HEK293 (cell line): ENCODE data around the gene TNFRSF1A.

Experiments
- CTCF ChIA-PET: fragments of 350-600 bp; formaldehyde crosslinking; extraction: SDS; loops from one replicate; lab custom pipeline; 2021; ENCODE audit warnings: antibody characterized with exemption; lab: Yijun Ruan, JAX
- POLR2A ChIA-PET: fragments of 300-600 bp; formaldehyde crosslinking; extraction: SDS; loops from one replicate; lab custom pipeline; 2020; ENCODE audit warnings: antibody characterized with exemption, inconsistent platforms; lab: Yijun Ruan, JAX
- H3K27ac ChIP-seq: fragments of 200-500 bp; sonication (Bioruptor generic); 2 replicates; pipeline ENCODE4 v1.5.1; 2014; ENCODE audit warnings: low read depth, low read length, control low read depth, inconsistent platforms; ENCODE audit errors: extremely low read depth
- H3K36me3 ChIP-seq, 2 experiments: fragments of 200-500 bp in 1 of 2; sonication (Bioruptor generic) in 1 of 2; 1 replicate in 1 of 2; 2 replicates in 1 of 2; pipeline ENCODE4 v1.5.1; 2014 to 2017; ENCODE audit warnings: inconsistent platforms in 2 of 2, low read length in 2 of 2; ENCODE audit not compliant: control insufficient read depth in 2 of 2, insufficient read depth in 1 of 2
- H3K4me1 ChIP-seq: fragments of 200-500 bp; sonication (Bioruptor generic); 2 replicates; pipeline ENCODE4 v1.5.1; 2014; ENCODE audit warnings: mild to moderate bottlenecking, low read length, inconsistent platforms; ENCODE audit not compliant: control insufficient read depth, insufficient read depth
- H3K4me3 ChIP-seq: 2 replicates; pipeline ENCODE4 v1.5.1; 2011; ENCODE audit warnings: low read depth, mild to moderate bottlenecking, control low read depth, low read length, moderate library complexity
- H3K9me3 ChIP-seq: fragments of 200-500 bp; sonication (Bioruptor generic); 2 replicates; pipeline ENCODE4 v1.5.1; 2014; ENCODE audit warnings: low read depth, low read length, inconsistent platforms; ENCODE audit not compliant: control insufficient read depth, insufficient read depth
- BCL11A ChIP-seq: fragments of 450-650 bp; formaldehyde crosslinking; IDR thresholded peaks from 2 replicates; pipeline ENCODE4 v1.5.1; 2016; ENCODE audit warnings: low read depth, missing biosample characterization, missing genetic modification characterization
- HOXA7 ChIP-seq: sonication (generic); formaldehyde crosslinking; IDR thresholded peaks from 2 replicates; pipeline ENCODE4 v1.8.1; 2022; ENCODE audit warnings: missing genetic modification reagents, borderline replicate concordance
- MZF1 ChIP-seq: fragments of 450-650 bp; formaldehyde crosslinking; IDR thresholded peaks from 2 replicates; pipeline ENCODE4 v1.5.1; 2017; ENCODE audit warnings: missing biosample characterization, missing genetic modification characterization, borderline replicate concordance
- SCRT2 ChIP-seq: fragments of 450-650 bp; formaldehyde crosslinking; IDR thresholded peaks from 2 replicates; pipeline ENCODE4 v1.5.1; 2016; ENCODE audit warnings: missing biosample characterization, missing genetic modification characterization
- SP3 ChIP-seq: fragments of 450-650 bp; formaldehyde crosslinking; IDR thresholded peaks from 2 replicates; pipeline ENCODE4 v1.5.1; 2016; ENCODE audit warnings: missing biosample characterization, missing genetic modification characterization
- TRIM28 ChIP-seq: IDR thresholded peaks from 2 replicates; pipeline ENCODE4 v1.6.1; 2011; ENCODE audit warnings: low read length, control low read depth, borderline replicate concordance
- ZBTB17 ChIP-seq: fragments of 450-650 bp; formaldehyde crosslinking; IDR thresholded peaks from 2 replicates; pipeline ENCODE4 v1.5.1; 2016; ENCODE audit warnings: missing biosample characterization, missing genetic modification characterization
- ZFP41 ChIP-seq: fragments of 450-650 bp; formaldehyde crosslinking; IDR thresholded peaks from 2 replicates; pipeline ENCODE4 v1.5.1; 2016; ENCODE audit warnings: missing biosample characterization, missing genetic modification characterization, borderline replicate concordance
- ZNF133 ChIP-seq: fragments of 450-650 bp; formaldehyde crosslinking; IDR thresholded peaks from 2 replicates; pipeline ENCODE4 v1.5.1; 2016; ENCODE audit warnings: missing biosample characterization, missing genetic modification characterization
- ZNF23 ChIP-seq: fragments of 450-650 bp; formaldehyde crosslinking; IDR thresholded peaks from 2 replicates; pipeline ENCODE4 v1.5.1; 2016; ENCODE audit warnings: missing biosample characterization, missing genetic modification characterization, borderline replicate concordance
- ZSCAN23 ChIP-seq: fragments of 450-650 bp; formaldehyde crosslinking; IDR thresholded peaks from 2 replicates; pipeline ENCODE4 v1.5.1; 2016; ENCODE audit warnings: missing biosample characterization, missing genetic modification characterization
- TF ChIP-seq, protein P1 (sequence below): fragments of 450-650 bp; formaldehyde crosslinking; IDR thresholded peaks from 2 replicates; pipeline ENCODE4 v1.5.1; 2016; ENCODE audit warnings: missing biosample characterization, missing genetic modification characterization, borderline replicate concordance
- TF ChIP-seq, protein P2 (sequence below): fragments of 450-650 bp; formaldehyde crosslinking; IDR thresholded peaks from 2 replicates; pipeline ENCODE4 v1.5.1; 2016; ENCODE audit warnings: missing biosample characterization, missing genetic modification characterization
- TF ChIP-seq, protein P3 (sequence below): fragments of 450-650 bp; IDR thresholded peaks from 2 replicates; pipeline ENCODE4 v1.5.1; 2018; ENCODE audit warnings: missing biosample characterization, mild to moderate bottlenecking, missing genetic modification characterization
- TF ChIP-seq, protein P4 (sequence below): fragments of 450-650 bp; formaldehyde crosslinking; IDR thresholded peaks from 2 replicates; pipeline ENCODE4 v1.5.1; 2016; ENCODE audit warnings: missing biosample characterization, missing genetic modification characterization
- TF ChIP-seq, protein P5 (sequence below): fragments of 450-650 bp; formaldehyde crosslinking; IDR thresholded peaks from 2 replicates; pipeline ENCODE4 v1.5.1; 2016; ENCODE audit warnings: missing biosample characterization, missing genetic modification characterization

TNFRSF1A gene

DNA sequence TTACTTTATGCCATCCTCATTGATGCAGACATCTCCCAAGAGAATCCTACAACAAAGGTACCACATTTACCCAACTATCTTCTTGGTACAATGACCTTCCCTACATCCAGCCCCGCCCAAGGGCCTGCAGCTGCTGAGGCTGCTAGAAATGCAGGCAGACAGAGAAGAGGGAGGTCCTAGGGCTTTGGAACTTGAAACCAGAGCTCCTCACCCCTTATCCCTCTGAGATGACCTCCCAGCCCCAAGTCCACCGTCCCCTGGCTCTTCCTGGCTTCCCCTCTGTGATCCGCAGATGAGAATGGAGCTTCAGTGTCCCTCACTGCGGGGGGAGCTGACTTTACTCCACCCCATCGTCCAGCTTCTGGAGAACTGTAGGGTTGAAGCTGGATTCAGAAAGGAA, 1.6 kb upstream of the TNFRSF1A start (continued):
- TF ChIP-seq, protein P1, sequence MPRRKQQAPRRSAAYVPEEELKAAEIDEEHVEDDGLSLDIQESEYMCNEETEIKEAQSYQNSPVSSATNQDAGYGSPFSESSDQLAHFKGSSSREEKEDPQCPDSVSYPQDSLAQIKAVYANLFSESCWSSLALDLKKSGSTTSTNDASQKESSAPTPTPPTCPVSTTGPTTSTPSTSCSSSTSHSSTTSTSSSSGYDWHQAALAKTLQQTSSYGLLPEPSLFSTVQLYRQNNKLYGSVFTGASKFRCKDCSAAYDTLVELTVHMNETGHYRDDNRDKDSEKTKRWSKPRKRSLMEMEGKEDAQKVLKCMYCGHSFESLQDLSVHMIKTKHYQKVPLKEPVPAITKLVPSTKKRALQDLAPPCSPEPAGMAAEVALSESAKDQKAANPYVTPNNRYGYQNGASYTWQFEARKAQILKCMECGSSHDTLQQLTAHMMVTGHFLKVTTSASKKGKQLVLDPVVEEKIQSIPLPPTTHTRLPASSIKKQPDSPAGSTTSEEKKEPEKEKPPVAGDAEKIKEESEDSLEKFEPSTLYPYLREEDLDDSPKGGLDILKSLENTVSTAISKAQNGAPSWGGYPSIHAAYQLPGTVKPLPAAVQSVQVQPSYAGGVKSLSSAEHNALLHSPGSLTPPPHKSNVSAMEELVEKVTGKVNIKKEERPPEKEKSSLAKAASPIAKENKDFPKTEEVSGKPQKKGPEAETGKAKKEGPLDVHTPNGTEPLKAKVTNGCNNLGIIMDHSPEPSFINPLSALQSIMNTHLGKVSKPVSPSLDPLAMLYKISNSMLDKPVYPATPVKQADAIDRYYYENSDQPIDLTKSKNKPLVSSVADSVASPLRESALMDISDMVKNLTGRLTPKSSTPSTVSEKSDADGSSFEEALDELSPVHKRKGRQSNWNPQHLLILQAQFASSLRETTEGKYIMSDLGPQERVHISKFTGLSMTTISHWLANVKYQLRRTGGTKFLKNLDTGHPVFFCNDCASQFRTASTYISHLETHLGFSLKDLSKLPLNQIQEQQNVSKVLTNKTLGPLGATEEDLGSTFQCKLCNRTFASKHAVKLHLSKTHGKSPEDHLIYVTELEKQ: no peak
- TF ChIP-seq, protein P2, sequence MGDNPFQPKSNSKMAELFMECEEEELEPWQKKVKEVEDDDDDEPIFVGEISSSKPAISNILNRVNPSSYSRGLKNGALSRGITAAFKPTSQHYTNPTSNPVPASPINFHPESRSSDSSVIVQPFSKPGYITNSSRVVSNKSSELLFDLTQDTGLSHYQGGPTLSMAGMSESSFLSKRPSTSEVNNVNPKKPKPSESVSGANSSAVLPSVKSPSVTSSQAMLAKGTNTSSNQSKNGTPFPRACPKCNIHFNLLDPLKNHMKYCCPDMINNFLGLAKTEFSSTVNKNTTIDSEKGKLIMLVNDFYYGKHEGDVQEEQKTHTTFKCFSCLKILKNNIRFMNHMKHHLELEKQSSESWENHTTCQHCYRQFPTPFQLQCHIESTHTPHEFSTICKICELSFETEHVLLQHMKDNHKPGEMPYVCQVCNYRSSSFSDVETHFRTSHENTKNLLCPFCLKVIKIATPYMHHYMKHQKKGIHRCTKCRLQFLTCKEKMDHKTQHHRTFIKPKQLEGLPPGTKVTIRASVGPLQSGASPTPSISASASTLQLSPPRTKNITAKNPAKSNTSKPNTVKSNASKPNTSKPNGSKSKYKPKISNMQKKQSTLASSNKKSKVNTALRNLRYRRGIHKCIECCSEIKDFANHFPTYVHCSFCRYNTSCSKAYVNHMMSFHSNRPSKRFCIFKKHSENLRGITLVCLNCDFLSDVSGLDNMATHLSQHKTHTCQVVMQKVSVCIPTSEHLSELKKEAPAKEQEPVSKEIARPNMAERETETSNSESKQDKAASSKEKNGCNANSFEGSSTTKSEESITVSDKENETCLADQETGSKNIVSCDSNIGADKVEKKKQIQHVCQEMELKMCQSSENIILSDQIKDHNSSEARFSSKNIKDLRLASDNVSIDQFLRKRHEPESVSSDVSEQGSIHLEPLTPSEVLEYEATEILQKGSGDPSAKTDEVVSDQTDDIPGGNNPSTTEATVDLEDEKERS (tag by site-specific recombination): no peak
- no peak for TF ChIP-seq BCL11A (tag by site-specific recombination)

DNA sequence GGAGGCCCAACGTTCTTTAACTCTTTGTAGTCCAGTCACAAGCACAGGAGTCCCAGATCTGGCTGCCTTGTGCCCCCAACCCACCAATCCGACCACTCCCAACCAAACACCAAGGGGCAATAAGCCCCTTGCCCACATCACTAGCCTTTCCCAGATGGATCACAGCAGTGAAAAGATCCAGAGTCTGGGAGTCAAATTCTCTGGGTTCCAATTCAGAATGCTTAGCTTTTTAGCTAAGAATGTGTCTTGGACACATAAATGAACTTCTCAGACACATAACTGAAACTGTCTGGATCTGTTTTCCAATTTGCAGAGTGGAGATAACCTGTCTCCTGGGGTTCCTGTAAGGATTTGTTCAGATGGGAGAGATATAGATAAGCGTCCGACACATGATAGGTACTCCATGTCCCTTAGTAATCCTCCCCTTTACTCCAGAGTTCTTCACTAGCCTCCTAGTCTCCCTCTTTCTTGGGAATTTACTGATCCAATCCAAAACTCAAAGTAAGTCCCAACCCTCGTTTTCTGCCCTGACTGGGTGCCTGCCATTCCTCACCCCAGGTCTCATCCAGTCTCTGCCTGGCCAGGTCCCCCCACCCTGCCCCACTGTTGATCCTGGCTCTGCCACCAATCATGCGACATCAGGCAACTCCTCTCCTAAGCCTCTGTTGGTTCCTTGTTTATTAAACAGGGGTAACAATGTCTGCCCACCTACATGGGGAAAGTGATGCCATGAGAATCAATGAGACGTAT, 439 bp upstream of the TNFRSF1A start:
- peaks cover 0 to 6% of the 10 kb centered on the region in 2 experiments; a peak in 1 of 3 replicates for H3K36me3 ChIP-seq
- H3K27ac ChIP-seq: peak overlapping the region; percentile 84; the same call in 1 of the 2 replicates
- no peaks in the 10 kb centered on the region for H3K9me3 ChIP-seq
- peak overlapping the region; percentile 71 for H3K4me3 ChIP-seq
- H3K4me1 ChIP-seq: peaks cover 12% of the 10 kb centered on the region
- CTCF ChIA-PET: interaction anchor here (0.6 to 2.3 kb wide), 7 partner anchors 16 to 123 kb away, joined by 3 to 7 read pairs (median 4); no protein-coding TSS in a partner anchor
- POLR2A ChIA-PET: interaction anchor here (0.7 to 2.7 kb wide), 8 partner anchors 15 to 192 kb away, joined by 3 to 9 read pairs (median 4); partner anchors contain the start of genes GAPDH, MRPL51 and VAMP1
- 0 out of 2 replicates have a peak, but pooled peaks have one; percentile 47 for TF ChIP-seq ZSCAN23
- TF ChIP-seq ZNF23: no peak
- peak; percentile 72; the same call in 1 of the 2 replicates for TF ChIP-seq TRIM28
- TF ChIP-seq, protein P3, sequence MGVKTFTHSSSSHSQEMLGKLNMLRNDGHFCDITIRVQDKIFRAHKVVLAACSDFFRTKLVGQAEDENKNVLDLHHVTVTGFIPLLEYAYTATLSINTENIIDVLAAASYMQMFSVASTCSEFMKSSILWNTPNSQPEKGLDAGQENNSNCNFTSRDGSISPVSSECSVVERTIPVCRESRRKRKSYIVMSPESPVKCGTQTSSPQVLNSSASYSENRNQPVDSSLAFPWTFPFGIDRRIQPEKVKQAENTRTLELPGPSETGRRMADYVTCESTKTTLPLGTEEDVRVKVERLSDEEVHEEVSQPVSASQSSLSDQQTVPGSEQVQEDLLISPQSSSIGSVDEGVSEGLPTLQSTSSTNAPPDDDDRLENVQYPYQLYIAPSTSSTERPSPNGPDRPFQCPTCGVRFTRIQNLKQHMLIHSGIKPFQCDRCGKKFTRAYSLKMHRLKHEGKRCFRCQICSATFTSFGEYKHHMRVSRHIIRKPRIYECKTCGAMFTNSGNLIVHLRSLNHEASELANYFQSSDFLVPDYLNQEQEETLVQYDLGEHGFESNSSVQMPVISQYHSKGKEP (tag by site-specific recombination): peak; percentile 19; the same call in 1 of the 2 replicates
- TF ChIP-seq, protein P4, sequence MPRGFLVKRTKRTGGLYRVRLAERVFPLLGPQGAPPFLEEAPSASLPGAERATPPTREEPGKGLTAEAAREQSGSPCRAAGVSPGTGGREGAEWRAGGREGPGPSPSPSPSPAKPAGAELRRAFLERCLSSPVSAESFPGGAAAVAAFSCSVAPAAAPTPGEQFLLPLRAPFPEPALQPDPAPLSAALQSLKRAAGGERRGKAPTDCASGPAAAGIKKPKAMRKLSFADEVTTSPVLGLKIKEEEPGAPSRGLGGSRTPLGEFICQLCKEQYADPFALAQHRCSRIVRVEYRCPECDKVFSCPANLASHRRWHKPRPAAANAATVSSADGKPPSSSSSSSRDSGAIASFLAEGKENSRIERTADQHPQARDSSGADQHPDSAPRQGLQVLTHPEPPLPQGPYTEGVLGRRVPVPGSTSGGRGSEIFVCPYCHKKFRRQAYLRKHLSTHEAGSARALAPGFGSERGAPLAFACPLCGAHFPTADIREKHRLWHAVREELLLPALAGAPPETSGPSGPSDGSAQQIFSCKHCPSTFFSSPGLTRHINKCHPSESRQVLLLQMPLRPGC (tag by site-specific recombination): no peak
- TF ChIP-seq ZFP41: no peak
- TF ChIP-seq, protein P5, sequence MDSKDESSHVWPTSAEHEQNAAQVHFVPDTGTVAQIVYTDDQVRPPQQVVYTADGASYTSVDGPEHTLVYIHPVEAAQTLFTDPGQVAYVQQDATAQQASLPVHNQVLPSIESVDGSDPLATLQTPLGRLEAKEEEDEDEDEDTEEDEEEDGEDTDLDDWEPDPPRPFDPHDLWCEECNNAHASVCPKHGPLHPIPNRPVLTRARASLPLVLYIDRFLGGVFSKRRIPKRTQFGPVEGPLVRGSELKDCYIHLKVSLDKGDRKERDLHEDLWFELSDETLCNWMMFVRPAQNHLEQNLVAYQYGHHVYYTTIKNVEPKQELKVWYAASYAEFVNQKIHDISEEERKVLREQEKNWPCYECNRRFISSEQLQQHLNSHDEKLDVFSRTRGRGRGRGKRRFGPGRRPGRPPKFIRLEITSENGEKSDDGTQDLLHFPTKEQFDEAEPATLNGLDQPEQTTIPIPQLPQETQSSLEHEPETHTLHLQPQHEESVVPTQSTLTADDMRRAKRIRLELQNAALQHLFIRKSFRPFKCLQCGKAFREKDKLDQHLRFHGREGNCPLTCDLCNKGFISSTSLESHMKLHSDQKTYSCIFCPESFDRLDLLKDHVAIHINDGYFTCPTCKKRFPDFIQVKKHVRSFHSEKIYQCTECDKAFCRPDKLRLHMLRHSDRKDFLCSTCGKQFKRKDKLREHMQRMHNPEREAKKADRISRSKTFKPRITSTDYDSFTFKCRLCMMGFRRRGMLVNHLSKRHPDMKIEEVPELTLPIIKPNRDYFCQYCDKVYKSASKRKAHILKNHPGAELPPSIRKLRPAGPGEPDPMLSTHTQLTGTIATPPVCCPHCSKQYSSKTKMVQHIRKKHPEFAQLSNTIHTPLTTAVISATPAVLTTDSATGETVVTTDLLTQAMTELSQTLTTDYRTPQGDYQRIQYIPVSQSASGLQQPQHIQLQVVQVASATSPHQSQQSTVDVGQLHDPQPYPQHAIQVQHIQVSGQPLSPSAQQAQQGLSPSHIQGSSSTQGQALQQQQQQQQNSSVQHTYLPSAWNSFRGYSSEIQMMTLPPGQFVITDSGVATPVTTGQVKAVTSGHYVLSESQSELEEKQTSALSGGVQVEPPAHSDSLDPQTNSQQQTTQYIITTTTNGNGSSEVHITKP (tag by site-specific recombination): peak; percentile 43; the same call in 1 of the 2 replicates
- TF ChIP-seq SCRT2: peak; percentile 54
- TF ChIP-seq SP3: peak; percentile 35; the same call in 1 of the 2 replicates
- no peak for TF ChIP-seq ZNF133 (tag by site-specific recombination)
- TF ChIP-seq MZF1 (tag by site-specific recombination): no peak
- no peak for TF ChIP-seq HOXA7 (CRISPR knock-in tag)
- TF ChIP-seq ZBTB17 (tag by site-specific recombination): peak; percentile 96
